ENCODE results near the gene CYP2E1. TPM values are rescaled to one million over a fixed set of nuclear protein-coding genes. Genes with fewer than 3 reads are reported as not detected.
"Not testable (repeated sequence)": the region's sequence is repeated elsewhere in the genome, so short reads cannot be mapped to it uniquely, and the experiment has no call there.

CYP2E1 gene
- polyA plus RNA-seq, 3 donors, result 1.3 to 3.1 (median 2.1) TPM

GRCh38 chr10:133567119-133567518 is 40.0 kb downstream of the CYP2E1 start:
- 79 to 94% (median 90%) methylated on average over 5 of the region's 5 CpGs for WGBS, 3 donors
- H3K27ac ChIP-seq (ENCODE audit: low read depth, low read length), result no peak overlapping the region

DNA sequence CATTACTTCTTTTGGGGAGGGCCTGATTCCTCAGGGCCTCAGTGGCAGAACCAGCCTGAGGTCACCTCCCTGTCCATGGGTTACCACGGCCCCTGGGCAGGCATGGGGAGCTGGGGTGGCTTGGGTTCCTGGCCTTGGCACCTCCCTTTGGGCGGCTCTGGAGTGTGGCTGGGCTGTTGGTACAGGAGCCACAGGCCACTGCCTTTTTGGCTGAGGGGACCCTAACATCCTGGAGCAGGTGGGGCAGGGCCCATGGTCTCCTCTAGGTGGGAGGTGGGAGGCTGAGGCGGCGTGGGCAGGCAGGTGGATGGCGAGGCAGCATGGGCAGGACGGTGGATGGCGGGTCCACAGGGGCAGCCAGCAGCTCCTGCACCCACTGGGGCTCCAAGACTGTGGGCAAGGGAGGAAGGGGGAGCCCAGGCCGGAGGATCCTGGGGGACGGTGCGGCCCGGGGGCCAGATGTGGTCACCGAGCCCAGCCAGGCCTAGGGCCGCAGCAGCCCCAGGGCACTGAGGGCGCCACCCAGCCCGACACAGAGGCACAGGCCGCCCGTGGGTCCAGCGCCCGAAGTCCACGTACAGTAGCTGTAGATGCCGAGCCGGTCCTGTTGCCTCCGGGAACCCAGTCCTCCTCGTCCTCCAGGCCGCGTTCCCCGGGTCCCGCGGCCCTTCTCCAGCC is 40.6 kb downstream of the CYP2E1 start:
- no peak overlapping the region for H3K27ac ChIP-seq (ENCODE audit: low read depth, low read length)
- 88 to 93% (median 93%) methylated on average over 27 to 29 of the region's 29 CpGs for WGBS, 3 donors

GRCh38 chr10:133568287-133568614 is 41.1 kb downstream of the CYP2E1 start:
- no peak overlapping the region for H3K27ac ChIP-seq (ENCODE audit: low read depth, low read length)
- 83 to 91% (median 90%) methylated on average over 22 of the region's 22 CpGs for WGBS, 3 donors

GRCh38 chr10:133568831-133569527 is 41.8 kb downstream of the CYP2E1 start:
- H3K27ac ChIP-seq (ENCODE audit: low read depth, low read length), result not testable (repeated sequence)
- WGBS, 3 donors, result 12 to 32% (median 25%) methylated on average over 9 to 13 of the region's 80 CpGs

DNA sequence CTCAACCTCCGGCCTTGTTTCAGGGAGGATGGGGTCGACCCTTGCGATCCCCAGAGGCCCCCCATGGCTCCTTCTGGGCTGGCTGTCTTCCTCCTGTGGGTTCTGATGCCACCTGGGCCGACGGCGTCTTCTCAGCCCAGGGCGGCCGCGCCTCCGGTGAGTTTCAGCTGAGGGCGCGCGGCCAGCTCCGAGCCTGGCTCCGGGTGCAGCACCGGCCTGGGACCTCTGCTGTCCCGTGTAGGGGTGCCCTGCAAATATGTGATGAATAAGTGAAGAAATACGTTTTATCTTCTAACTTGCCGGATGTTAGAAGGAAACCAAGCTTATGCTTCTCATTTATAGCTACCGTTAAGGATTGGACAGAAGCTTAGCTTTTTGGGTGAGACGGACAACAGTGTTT is 42.6 kb downstream of the CYP2E1 start:
- 45 to 63% (median 47%) methylated on average over 11 to 17 of the region's 21 CpGs for WGBS, 3 donors
- not testable (repeated sequence) for H3K27ac ChIP-seq (ENCODE audit: low read depth, low read length)

DNA sequence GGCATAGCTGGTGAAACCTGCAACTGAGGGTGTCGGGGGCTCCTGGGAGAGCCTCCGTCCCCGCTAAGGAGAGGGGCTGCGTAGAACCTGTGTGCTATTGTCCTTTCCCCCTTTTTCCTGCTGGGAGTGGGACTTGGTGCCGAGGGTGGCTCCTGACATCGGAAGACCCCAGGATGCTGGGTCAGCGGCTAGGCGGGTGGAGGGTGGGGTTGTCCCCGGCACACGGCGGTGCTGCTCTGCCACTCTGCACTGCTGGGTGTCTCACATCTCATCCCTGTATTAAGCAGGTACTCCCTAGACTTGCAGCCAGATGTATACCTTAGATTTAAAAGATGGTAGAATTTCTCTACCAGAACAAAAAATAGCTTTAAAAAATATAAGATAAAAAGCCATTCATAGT is 44.9 kb downstream of the CYP2E1 start:
- WGBS, 3 donors, result 85 to 93% (median 92%) methylated on average over 11 of the region's 11 CpGs
- not testable (repeated sequence) for H3K27ac ChIP-seq (ENCODE audit: low read depth, low read length)

- 75 to 84% (median 78%) methylated on average over 1 of the region's 1 CpG for WGBS, 3 donors
- H3K27ac ChIP-seq (ENCODE audit: low read depth, low read length), result not testable (repeated sequence)
Observed at GRCh38 chr10:133573460-133573859, 46.3 kb downstream of the CYP2E1 start.

DNA sequence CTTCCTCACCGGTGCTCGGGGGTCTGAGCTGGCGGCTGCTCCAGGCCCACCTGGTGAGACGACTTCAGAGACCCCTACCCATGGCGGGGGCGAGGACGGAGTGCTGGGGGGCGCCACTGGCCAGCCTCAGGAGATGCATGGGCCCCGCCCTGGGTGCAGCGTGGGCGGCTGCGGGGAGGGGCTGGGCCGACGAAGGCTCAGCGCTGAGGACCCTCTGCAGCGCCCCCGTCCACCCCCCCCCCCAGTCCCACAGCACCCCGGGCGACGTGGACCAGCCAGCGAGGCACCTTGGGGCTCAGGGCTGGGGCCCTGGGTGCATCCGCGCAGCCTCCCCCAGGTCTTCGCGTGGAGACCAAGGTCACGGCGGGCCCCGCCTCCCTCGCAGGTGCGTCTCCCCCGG is 49.9 kb downstream of the CYP2E1 start:
- H3K27ac ChIP-seq (ENCODE audit: low read depth, low read length), result not testable (repeated sequence)
- WGBS, 3 donors, result 78 to 100% (median 87%) methylated on average over 3 to 16 of the region's 31 CpGs

Other genes starting within 250 kb of the CYP2E1 start
- 10 to 100 TPM; 21.0 to 35.0 (median 26.8) TPM for gene TUBGCP2, start 218.5 kb upstream of the CYP2E1 start, polyA plus RNA-seq
- 10 to 100 TPM; 19.8 to 43.9 (median 29.7) TPM for gene ZNF511, start 218.4 kb upstream of the CYP2E1 start, polyA plus RNA-seq
- gene CALY, start 190.5 kb upstream of the CYP2E1 start, polyA plus RNA-seq, result under 1 TPM in 1 of 3 donors, not detected in 2; 0.95 TPM
- under 1 TPM in 2 of 3 donors, not detected in 1; 0.09 to 0.16 TPM for gene PRAP1, start 180.0 kb upstream of the CYP2E1 start, polyA plus RNA-seq
- 10 to 100 TPM; 22.1 to 45.1 (median 23.3) TPM for gene FUOM, start 169.3 kb upstream of the CYP2E1 start, polyA plus RNA-seq
- 100 to 1,000 TPM in 2 of 3 donors, 10 to 100 TPM in 1; 82.3 to 405 (median 199) TPM for gene ECHS1, start 154.0 kb upstream of the CYP2E1 start, polyA plus RNA-seq
- gene PAOX, start 148.1 kb upstream of the CYP2E1 start, polyA plus RNA-seq, result 1 to 10 TPM; 4.5 to 5.7 (median 5.4) TPM
- gene MTG1, start 133.2 kb upstream of the CYP2E1 start, polyA plus RNA-seq, result 10 to 100 TPM; 33.9 to 40.2 (median 35.9) TPM
- gene SPRN, start 102.7 kb upstream of the CYP2E1 start, polyA plus RNA-seq, result under 1 TPM; 0.11 to 0.18 (median 0.16) TPM
- 1 to 10 TPM in 1 of 3 donors, under 1 TPM in 2; 0.91 to 1.3 (median 0.93) TPM for gene SCART1, start 73.4 kb upstream of the CYP2E1 start, polyA plus RNA-seq
- gene SYCE1, start 38.2 kb downstream of the CYP2E1 start, polyA plus RNA-seq, result 1 to 10 TPM; 1.4 to 5.4 (median 2.2) TPM
- not detected for gene FRG2B, start 99.4 kb downstream of the CYP2E1 start, polyA plus RNA-seq